GM08714 (cell line): ENCODE results near the gene MAGEA4.
"Not testable (repeated sequence)": the region's sequence is repeated elsewhere in the genome, so short reads cannot be mapped to it uniquely, and the experiment has no call there.

Experiments used
- H3K4me3 ChIP-seq: fragments of 200-500 bp; sonication (Bioruptor generic); 2 replicates; pipeline ENCODE4 v1.5.1; 2014; ENCODE audit warnings: mild to moderate bottlenecking, low read length, inconsistent platforms
- ZNF274 ChIP-seq: IDR thresholded peaks from 2 replicates; pipeline ENCODE4 v1.6.1; 2012; ENCODE audit warnings: mild to moderate bottlenecking, low read depth, low read length

The MAGEA4 gene

GRCh38 chrX:151912221-151912620 lies 468 bp upstream of the MAGEA4 start:
- no peak for TF ChIP-seq ZNF274
- H3K4me3 ChIP-seq, result no peak overlapping the region

- not testable (repeated sequence) for H3K4me3 ChIP-seq
Measured at GRCh38 chrX:151918736-151919135, 6.0 kb downstream of the MAGEA4 start.

- TF ChIP-seq ZNF274, result no peak
- no peak overlapping the region for H3K4me3 ChIP-seq
Measured at GRCh38 chrX:151919610-151920009, 6.9 kb downstream of the MAGEA4 start.

GRCh38 chrX:151920101-151920500 lies 7.4 kb downstream of the MAGEA4 start:
- H3K4me3 ChIP-seq, result no peak overlapping the region
- TF ChIP-seq ZNF274, result no peak

- no peak for TF ChIP-seq ZNF274
- no peak overlapping the region for H3K4me3 ChIP-seq
Measured at GRCh38 chrX:151920530-151920929, 7.8 kb downstream of the MAGEA4 start.

- TF ChIP-seq ZNF274, result no peak
- no peak overlapping the region for H3K4me3 ChIP-seq
Measured at GRCh38 chrX:151921292-151921691, 8.6 kb downstream of the MAGEA4 start.

- no peak for TF ChIP-seq ZNF274
- no peak overlapping the region for H3K4me3 ChIP-seq
Measured at GRCh38 chrX:151921866-151922265, 9.2 kb downstream of the MAGEA4 start.

GRCh38 chrX:151922692-151923091 lies 10.0 kb downstream of the MAGEA4 start:
- no peak overlapping the region for H3K4me3 ChIP-seq
- TF ChIP-seq ZNF274, result no peak

- no peak overlapping the region for H3K4me3 ChIP-seq
- TF ChIP-seq ZNF274, result no peak
Measured at GRCh38 chrX:151923648-151924047, 11.0 kb downstream of the MAGEA4 start.

GRCh38 chrX:151929126-151929525 lies 16.4 kb downstream of the MAGEA4 start:
- TF ChIP-seq ZNF274, result no peak
- no peak overlapping the region for H3K4me3 ChIP-seq

GRCh38 chrX:151935358-151935757 lies 22.7 kb downstream of the MAGEA4 start:
- no peak overlapping the region for H3K4me3 ChIP-seq
- TF ChIP-seq ZNF274, result no peak

- no peak for TF ChIP-seq ZNF274
Measured at GRCh38 chrX:151938172-151938571, 25.5 kb downstream of the MAGEA4 start.

GRCh38 chrX:151954730-151955129 lies 42.0 kb downstream of the MAGEA4 start:
- no peak overlapping the region for H3K4me3 ChIP-seq
- TF ChIP-seq ZNF274, result no peak

More at GRCh38 chrX:151938172-151938571, 25.5 kb downstream of the MAGEA4 start:
- H3K4me3 ChIP-seq, result no peak overlapping the region

- TF ChIP-seq ZNF274, result no peak
- H3K4me3 ChIP-seq, result no peak overlapping the region
Measured at GRCh38 chrX:151958101-151958500, 45.4 kb downstream of the MAGEA4 start.

GRCh38 chrX:151962034-151962433 lies 49.3 kb downstream of the MAGEA4 start:
- no peak for TF ChIP-seq ZNF274
- no peak overlapping the region for H3K4me3 ChIP-seq

- no peak for TF ChIP-seq ZNF274
- H3K4me3 ChIP-seq, result no peak overlapping the region
Measured at GRCh38 chrX:151966236-151966635, 53.5 kb downstream of the MAGEA4 start.
